B cell (primary cell): ENCODE measurements around the gene KIF26B.

Experiments used
- EZH2 ChIP-seq: IDR thresholded peaks from 2 replicates; pipeline ENCODE4 v1.6.1; 2012; ENCODE audit warnings: borderline replicate concordance, low read depth, mild to moderate bottlenecking, moderate library complexity, low read length; ENCODE audit not compliant: insufficient read depth, poor library complexity, severe bottlenecking
- TF ChIP-seq, protein P1 (sequence below): fragments of 200-600 bp; IDR thresholded peaks from one replicate; pipeline ENCODE4 v1.8.0; 2022; ENCODE audit warnings: antibody characterized with exemption, mild to moderate bottlenecking

DNA sequence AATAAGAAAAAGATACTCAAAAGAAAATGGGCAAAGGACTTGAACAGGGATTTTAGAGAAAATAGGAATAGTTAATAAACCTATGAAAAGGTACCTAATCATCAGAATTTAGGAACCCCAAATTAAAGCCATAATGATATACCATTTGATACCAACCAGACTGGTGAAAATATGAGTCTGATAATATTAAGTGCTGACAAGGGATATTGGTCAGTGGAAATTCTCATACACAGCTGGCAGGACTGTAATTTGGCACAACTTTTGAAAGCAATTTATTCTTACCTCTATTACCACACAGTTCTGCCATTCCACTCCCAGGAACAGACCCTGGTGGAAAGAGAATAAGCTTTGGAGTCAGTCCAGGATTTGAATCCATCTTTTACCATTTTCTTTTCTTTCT lies 111.3 kb downstream of the KIF26B start:
- TF ChIP-seq, protein P1, sequence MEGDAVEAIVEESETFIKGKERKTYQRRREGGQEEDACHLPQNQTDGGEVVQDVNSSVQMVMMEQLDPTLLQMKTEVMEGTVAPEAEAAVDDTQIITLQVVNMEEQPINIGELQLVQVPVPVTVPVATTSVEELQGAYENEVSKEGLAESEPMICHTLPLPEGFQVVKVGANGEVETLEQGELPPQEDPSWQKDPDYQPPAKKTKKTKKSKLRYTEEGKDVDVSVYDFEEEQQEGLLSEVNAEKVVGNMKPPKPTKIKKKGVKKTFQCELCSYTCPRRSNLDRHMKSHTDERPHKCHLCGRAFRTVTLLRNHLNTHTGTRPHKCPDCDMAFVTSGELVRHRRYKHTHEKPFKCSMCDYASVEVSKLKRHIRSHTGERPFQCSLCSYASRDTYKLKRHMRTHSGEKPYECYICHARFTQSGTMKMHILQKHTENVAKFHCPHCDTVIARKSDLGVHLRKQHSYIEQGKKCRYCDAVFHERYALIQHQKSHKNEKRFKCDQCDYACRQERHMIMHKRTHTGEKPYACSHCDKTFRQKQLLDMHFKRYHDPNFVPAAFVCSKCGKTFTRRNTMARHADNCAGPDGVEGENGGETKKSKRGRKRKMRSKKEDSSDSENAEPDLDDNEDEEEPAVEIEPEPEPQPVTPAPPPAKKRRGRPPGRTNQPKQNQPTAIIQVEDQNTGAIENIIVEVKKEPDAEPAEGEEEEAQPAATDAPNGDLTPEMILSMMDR = no peak
- no peak for TF ChIP-seq EZH2
